CD4-positive, alpha-beta T cell treated with Interleukin-2 at 100 ng/mL for 4 hours (primary cell): Measurements from ENCODE around the gene MBOAT2.
A peak's percentile ranks its signal among the peaks of the same experiment; 100 is the strongest.
"Not testable (repeated sequence)": the region's sequence is repeated elsewhere in the genome, so short reads cannot be mapped to it uniquely, and the experiment has no call there.

Experiments
- DNase-seq: peaks from one replicate; pipeline ENCODE4 v3.0.0-alpha.2; 2020; ENCODE audit warnings: low spot score

Gene MBOAT2

DNA sequence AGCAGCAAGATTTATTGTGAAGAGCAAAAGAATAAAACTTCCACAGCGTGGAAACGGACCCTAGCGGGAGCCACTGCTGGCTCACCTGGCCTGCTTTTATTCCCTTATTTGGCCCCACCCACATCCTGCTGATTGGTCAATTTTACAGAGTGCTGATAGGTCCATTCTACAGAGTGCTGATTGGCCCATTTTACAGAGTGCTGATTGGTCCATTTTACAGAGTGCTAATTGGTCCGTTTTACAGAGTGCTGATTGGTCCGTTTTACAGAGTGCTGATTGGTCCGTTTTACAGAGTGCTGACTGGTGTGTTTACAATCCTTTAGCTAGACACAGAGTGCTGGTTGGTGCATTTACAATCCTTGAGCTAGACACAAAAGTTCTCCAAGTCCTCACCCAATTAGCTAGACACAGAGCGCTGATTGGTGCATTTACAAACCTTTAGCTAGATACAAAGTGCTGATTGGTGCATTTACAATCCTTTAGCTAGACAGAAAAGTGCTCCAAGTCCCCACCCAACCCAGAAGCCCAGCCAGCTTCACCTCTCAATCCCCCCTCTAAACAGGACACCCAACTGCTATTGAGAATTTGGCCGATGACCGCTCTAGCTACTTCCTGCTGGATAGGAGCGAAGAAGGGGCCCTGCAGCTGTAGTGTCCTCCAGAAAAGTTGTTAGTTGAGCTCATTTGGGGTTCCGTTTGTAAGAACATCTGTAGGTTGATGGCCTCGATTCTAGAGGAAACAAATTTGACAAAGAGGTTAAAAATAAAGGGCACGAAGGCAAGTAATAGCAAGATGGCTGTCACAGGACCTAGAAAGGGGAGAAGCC lies 108.2 kb downstream of the MBOAT2 start:
- not testable (repeated sequence) for DNase-seq

- DNase-seq = no peak
These were observed 109.3 kb downstream of the MBOAT2 start for GRCh38 chr2:8893978-8894820.

DNA sequence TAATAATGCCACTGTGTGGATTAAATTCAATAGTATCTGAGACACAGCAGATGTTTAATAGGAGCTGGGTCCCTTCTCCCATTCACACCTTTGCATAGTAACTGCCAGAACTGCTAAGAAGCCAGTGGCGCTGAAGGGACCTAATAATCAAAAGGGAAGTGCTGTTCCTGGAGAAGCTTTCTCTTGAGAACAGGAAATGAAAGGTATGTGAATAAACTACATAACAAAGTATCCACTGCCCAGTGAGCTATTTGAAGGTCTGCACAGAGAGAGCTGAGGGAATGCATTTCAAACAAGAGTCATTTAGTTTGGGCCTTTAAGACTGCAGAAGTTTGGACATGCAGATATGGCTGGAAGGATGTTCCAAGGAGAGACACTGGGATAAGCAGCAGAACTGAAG lies 110.0 kb downstream of the MBOAT2 start:
- no peak for DNase-seq

DNA sequence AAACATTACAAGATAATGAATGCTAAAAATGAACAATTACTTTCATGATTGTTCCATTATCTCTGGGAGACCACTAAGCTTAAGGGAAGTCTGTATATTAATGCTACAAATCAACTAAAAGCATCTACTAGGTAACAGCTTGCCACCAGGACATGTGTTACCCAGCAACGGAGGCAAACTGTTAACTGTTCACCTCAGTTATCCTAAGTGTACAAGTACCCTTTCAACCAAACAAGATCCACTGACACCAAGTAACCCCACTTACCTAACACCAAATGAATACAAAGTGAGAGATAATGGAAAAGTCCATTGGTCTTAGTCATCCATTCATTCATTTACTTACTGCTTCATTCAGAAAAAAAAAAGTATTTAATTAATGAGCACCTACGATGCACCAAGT lies 111.4 kb downstream of the MBOAT2 start:
- no peak for DNase-seq

DNA sequence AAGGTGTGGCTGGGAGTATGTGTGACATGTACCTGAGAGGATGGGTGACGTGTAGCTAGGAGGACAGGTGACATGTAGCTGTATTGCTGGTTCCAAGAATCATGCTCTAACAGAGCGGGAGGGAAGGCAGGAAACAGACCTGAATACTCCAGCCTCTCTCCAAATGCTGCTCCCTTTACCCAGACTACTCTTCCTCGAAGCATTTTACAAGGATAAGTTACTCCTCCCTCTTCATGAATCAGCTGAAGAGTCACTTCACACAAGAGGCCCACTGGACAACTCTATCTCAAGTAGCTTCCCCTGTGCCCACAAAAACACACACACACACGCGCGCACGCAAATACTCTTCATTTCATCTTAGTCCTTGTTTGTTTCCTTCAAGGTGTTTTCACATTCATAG lies 113.5 kb downstream of the MBOAT2 start:
- no peak for DNase-seq

DNA sequence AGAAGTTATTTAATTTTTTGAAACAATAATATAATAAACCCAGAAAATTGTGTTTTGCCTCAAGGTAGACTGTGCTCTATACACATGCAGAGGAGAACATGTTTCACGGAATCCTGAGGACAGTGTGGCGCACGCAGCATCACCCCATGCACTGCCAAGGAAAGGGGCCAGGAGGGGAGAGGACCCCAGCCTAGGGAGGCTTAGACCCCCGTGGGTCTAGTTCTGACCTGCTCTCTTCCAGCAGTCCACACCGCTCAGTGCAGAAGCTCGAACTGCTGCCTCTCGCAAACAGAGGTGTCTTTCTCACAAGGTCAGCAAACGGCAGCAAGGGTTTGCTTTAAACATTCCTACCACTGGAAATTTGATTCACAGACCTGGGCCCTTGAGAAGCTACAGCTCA lies 114.5 kb downstream of the MBOAT2 start:
- DNase-seq = no peak

DNA sequence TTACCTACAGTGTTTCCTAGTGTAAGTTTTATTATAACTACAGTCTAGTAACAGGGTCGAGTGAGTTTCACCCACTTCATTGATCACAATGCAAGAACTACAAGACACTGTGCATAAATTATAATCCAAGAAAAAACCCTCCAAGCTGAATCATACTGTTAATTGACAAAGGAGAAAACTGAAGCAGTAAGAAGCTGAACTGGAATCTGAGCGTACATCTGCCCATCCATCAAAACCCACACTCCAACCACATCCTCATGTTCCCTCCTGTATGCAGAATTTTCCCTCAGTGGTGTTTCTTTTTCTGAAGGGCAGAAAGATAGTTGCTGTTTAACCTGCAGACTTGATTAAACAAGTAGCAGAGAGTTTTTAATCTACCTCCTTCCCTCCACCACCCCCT lies 116.6 kb downstream of the MBOAT2 start:
- no peak for DNase-seq

DNA sequence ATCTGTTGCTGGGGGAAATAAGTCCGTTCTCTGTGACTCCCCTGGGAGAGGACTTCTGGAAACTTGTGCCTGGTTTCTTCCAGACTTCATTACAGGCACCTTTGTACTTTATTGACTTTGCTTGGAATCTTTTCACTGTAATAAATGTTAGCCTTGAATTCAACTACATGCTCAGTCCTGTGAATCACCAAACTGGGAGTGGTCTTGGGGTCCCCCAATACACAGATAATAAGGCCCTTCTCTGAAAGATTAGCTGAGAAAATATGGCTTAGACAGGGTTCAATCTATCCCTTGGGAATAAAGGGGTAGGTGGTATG lies 117.3 kb downstream of the MBOAT2 start:
- DNase-seq = no peak

GRCh38 chr2:8885449-8886201 lies 117.9 kb downstream of the MBOAT2 start:
- DNase-seq = no peak

- no peak for DNase-seq
These were observed 118.7 kb downstream of the MBOAT2 start for GRCh38 chr2:8884812-8885211.

DNA sequence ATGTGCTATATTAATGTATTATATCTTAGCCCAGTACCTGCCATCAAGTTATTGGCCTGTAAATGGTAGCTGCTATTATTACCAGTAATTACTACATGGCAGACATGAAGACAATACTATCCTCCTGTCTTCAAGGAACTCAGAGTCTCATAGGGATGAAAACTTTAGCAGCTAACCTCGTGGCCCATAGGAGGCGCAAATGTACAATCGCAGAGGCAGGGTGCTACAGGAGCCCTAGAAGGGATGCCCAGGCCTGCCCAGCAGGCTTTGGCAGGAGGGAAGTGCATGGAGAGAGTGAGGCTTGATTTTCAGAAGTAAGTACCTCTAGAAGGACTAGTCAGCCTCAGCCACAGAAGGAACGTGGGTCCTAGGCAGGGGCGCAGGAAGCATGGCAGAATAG lies 121.4 kb downstream of the MBOAT2 start:
- no peak for DNase-seq

DNA sequence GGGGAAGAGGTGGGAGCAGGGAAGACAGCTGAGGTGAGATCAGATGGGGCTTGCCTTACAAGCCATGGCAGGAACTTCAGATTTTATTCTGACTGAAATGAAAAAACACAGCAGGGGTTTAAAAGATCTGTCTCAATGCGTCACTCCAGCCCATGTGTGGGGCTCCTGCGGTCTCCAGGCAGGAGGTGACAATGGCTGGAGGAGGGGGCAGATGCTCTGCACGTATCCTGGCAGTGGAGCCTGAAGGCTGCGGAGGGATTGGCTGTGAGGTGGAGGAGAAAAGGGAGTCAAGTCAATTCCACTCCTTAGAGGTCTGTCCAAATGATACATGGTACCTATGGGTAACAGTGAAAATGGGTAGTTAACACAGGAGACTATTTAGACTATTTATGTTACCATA lies 125.6 kb downstream of the MBOAT2 start:
- no peak for DNase-seq

GRCh38 chr2:8877332-8877731 lies 126.2 kb downstream of the MBOAT2 start:
- no peak for DNase-seq

DNA sequence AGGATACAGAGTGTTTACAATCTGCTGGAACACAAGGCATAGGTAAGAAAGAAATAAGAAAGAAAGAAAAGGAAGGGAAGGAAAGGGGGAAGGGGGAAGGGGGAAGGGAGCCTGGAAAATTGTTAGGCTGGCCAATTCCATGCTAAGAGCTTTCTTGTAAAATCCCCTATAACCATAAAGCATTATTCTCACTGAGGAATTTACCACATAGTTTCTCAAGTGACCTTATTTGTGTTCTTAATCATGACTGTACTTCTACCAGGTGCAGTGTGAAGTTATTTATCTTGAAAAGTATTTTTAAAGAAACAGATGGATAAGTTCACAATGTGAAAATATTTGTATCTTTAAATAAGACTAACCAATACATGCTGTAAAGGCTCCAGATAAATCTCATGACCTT lies 126.9 kb downstream of the MBOAT2 start:
- no peak for DNase-seq

- DNase-seq = peak; percentile 11
These were observed 130.6 kb downstream of the MBOAT2 start for GRCh38 chr2:8872821-8873432.

DNA sequence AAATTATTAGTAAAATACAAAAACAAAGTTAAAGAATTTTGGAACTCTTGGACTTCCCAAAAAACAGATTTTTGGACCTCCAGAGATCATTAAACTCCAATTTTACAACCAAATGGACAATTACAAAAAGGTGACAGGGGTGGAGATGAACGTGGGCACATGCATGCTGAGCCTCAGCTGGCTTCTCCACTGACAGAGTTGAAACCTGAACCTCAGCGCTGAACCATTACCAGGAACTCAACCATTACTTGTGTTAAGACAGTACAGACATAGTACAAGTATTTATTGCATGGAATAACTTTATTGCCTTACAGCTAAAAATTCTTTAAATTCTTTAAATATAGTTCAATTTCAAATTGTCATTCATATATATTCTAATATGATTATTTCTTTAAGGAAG lies 133.0 kb downstream of the MBOAT2 start:
- no peak for DNase-seq

DNA sequence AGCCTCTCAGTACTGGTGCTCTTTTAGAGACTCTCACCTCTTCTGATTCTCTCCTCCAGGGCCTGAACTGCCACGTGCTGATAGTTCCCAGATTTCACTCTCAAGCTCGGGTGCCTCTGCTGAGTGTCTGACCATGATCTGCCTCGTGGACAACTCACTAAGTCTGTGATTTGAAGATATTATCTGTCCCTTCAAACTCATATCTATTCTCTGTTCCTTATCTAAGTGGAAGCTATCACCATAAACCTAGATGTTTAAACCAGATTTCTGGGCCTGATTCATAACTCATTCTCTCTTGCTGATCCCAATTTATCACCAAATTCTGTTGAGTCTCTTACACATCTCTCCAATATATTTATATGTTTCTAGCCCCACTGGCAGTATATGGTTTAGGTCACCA lies 136.1 kb downstream of the MBOAT2 start:
- DNase-seq = no peak

- DNase-seq = no peak
These were observed 140.0 kb downstream of the MBOAT2 start for GRCh38 chr2:8863331-8863953.

- no peak for DNase-seq
These were observed 141.3 kb downstream of the MBOAT2 start for GRCh38 chr2:8862230-8862629.

DNA sequence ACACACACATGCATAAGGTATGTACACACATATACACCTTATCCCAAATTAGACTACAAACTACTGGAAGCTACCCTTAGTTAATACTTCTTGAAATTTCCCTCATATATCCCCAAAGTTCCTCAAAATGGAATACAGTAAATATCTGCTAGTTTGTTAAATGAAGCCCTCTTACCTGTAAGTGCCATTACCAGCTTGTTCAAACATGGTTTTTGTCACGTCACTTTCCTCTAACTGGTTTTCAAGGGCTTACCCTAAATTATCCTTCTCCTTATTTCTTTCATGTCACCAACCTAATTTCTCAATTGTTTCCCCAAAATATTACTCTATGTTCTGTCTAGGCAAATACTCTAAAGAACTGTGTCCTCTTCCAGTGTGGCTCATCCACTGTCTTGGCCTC lies 141.7 kb downstream of the MBOAT2 start:
- no peak for DNase-seq

- no peak for DNase-seq
These were observed 143.2 kb downstream of the MBOAT2 start for GRCh38 chr2:8860239-8860638.

- no peak for DNase-seq
These were observed 144.6 kb downstream of the MBOAT2 start for GRCh38 chr2:8858910-8859309.
